HG03139 (cell line): ENCODE results near the gene SLC49A3.

ENCODE experiments used
- ATAC-seq: cut with Tn5 transposase; IDR thresholded peaks from one replicate; pipeline ENCODE4 v1.9.1; 2021; ENCODE audit not compliant: unreplicated experiment

Gene SLC49A3

GRCh38 chr4:634599-634985 is 54.4 kb downstream of the SLC49A3 start:
- no peak for ATAC-seq

GRCh38 chr4:633976-634598 is 54.9 kb downstream of the SLC49A3 start:
- no peak for ATAC-seq

GRCh38 chr4:633406-633805 is 55.5 kb downstream of the SLC49A3 start:
- no peak for ATAC-seq

- no peak for ATAC-seq
Observed at GRCh38 chr4:632926-633325, 56.0 kb downstream of the SLC49A3 start.

GRCh38 chr4:632196-632790 is 56.7 kb downstream of the SLC49A3 start:
- no peak for ATAC-seq
